HT1080 (cell line): ENCODE data around the gene SARDH. TPM values are rescaled to one million over a fixed set of nuclear protein-coding genes. Genes with fewer than 3 reads are reported as not detected.

Source experiments
- total RNA-seq: library from RNA; depleted of rRNA; stranded (reverse); fragments of >200 nt; shearing (Covaris generic); gene quantifications from 2 replicates; pipeline ENCODE4 v1.2.3, GENCODE V29; 2014; rRNA removed

Gene SARDH
- total RNA-seq, 1 experiment from 2014 or later, result 0.05 TPM

Other genes with a start within 250 kb of the SARDH start
- gene MYMK, start 213.4 kb downstream of the SARDH start, total RNA-seq, result not detected in 2 replicates
- gene ADAMTSL2, start 203.6 kb downstream of the SARDH start, total RNA-seq, result not detected in 2 replicates
- not detected in 2 replicates for gene FAM163B, start 129.0 kb downstream of the SARDH start, total RNA-seq
- gene DBH, start 102.0 kb downstream of the SARDH start, total RNA-seq, result not detected in 2 replicates